Stomach (tissue), 4 donors: ENCODE results near the gene GLYATL2.

ENCODE experiments used
- EP300 ChIP-seq: sonication (generic); formaldehyde crosslinking; IDR thresholded peaks from one replicate; pipeline ENCODE4 v1.6.1; 2017; ENCODE audit warnings: antibody characterized with exemption
- POLR2A ChIP-seq, 4 donors: fragments of 450-650 bp; IDR thresholded peaks; one replicate each; pipeline ENCODE4 v1.6.1; 2016; ENCODE audit warnings: antibody characterized with exemption in 4 of 4, control low read depth in 2 of 4, mild to moderate bottlenecking in 1 of 4, moderate library complexity in 1 of 4
- TF ChIP-seq, protein P1 (sequence below), 7 experiments: fragments of 450-650 bp in 4 of 7; fragments of 200-600 bp in 3 of 7; sonication (generic) in 3 of 7; IDR thresholded peaks; one replicate each; pipeline ENCODE4 v1.5.1; 2016 to 2019; ENCODE audit warnings: antibody characterized with exemption in 7 of 7, control low read depth in 2 of 7, mild to moderate bottlenecking in 1 of 7

DNA sequence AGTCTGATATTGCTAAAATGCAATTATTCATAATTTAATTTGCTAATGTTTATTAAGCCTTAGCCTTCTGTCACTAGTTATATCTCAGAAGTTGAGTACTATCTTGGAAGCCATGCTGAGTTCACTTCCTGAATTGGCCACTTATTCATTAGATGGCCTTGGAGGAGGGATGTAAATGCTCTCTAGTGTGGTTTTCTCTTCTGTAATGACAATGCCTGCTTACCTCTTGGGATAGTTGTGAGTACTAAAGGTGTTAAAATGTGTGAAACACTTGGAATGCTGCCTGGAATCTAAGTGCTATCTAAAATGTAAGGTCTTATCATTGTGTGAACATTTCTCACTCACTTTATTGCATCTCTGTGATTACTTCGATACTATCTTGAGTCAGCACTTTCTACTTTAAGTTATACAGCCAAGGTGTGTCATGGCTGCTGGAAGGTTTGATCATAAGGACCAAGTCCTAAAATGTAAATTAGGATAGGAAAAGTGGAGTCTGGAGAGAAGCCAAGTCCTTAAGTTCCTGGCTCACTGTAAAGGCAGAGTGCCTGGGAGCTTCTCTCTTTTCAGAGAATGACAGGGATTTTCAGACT lies 12.4 kb downstream of the GLYATL2 start:
- TF ChIP-seq, protein P1, sequence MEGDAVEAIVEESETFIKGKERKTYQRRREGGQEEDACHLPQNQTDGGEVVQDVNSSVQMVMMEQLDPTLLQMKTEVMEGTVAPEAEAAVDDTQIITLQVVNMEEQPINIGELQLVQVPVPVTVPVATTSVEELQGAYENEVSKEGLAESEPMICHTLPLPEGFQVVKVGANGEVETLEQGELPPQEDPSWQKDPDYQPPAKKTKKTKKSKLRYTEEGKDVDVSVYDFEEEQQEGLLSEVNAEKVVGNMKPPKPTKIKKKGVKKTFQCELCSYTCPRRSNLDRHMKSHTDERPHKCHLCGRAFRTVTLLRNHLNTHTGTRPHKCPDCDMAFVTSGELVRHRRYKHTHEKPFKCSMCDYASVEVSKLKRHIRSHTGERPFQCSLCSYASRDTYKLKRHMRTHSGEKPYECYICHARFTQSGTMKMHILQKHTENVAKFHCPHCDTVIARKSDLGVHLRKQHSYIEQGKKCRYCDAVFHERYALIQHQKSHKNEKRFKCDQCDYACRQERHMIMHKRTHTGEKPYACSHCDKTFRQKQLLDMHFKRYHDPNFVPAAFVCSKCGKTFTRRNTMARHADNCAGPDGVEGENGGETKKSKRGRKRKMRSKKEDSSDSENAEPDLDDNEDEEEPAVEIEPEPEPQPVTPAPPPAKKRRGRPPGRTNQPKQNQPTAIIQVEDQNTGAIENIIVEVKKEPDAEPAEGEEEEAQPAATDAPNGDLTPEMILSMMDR (IDR thresholded peaks at IDR 0.05), result no peak
- TF ChIP-seq EP300 (no peak), POLR2A (IDR thresholded peaks at IDR 0.05) (no peak)
